IgD-negative memory B cell (primary cell): Measurements from ENCODE around the gene PHOSPHO2. TPM values are rescaled to one million over a fixed set of nuclear protein-coding genes. Genes with fewer than 3 reads are reported as not detected.
"Not testable (repeated sequence)": the region's sequence is repeated elsewhere in the genome, so short reads cannot be mapped to it uniquely, and the experiment has no call there.

Experiments used
- H3K27ac Mint-ChIP-seq, 3 donors: one replicate each; pipeline ENCODE4 v1.8.0; 2020 to 2022; ENCODE audit warnings: mild to moderate bottlenecking in 3 of 3, mixed read lengths in 3 of 3, moderate library complexity in 1 of 3
- H3K27me3 Mint-ChIP-seq: one replicate; pipeline ENCODE4 v1.8.0; 2021; ENCODE audit warnings: mixed read lengths
- H3K36me3 Mint-ChIP-seq: one replicate; pipeline ENCODE4 v1.8.0; 2020; ENCODE audit warnings: mild to moderate bottlenecking, mixed read lengths
- H3K4me1 Mint-ChIP-seq, 3 donors: one replicate each; pipeline ENCODE4 v1.8.0; 2020 to 2022; ENCODE audit warnings: mixed read lengths in 3 of 3, mild to moderate bottlenecking in 1 of 3
- H3K4me3 Mint-ChIP-seq, 4 donors: one replicate each; pipeline ENCODE4 v1.8.0; 2020 to 2022; ENCODE audit warnings: mild to moderate bottlenecking in 4 of 4, mixed read lengths in 4 of 4, moderate library complexity in 3 of 4
- H3K9me3 Mint-ChIP-seq, 3 donors: one replicate each; pipeline ENCODE4 v1.8.0; 2020 to 2021; ENCODE audit warnings: mixed read lengths in 3 of 3, mild to moderate bottlenecking in 1 of 3
- polyA plus RNA-seq: library from polyadenylated mRNA; unstranded; fragments of 300-500 nt; fragmentation: Illumina TruSeq; gene quantifications from one replicate; pipeline ENCODE4 v1.2.3, GENCODE V29; 2021

The PHOSPHO2 gene
- polyA plus RNA-seq, 1 donor from 2014 or later: 3.8 TPM

DNA sequence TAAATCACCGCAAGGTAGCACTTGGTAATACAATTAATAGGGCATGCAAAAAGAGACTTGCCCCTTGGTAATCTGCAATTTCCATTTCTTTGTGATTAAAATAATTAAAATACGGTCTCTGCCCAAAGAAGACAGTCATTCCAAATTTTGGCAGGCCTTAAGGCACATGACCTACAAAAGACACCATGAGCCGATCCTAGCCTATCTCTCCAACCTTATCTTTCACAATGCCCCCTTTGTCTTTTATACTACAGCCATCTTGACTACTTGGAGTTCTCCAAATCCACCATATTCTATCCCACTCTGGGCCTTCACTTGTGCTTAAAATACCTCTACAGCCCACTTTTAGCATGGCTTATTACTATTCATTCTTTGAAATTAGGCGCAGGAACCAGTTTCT lies 23.3 kb upstream of the PHOSPHO2 start:
- Mint-ChIP-seq H3K27me3 (peaks cover 8% of the 10 kb centered on the region), H3K9me3 (no peaks in the 10 kb centered on the region), H3K4me3 (no peak overlapping the region), H3K27ac (no peak overlapping the region), H3K36me3 (peaks cover 5% of the 10 kb centered on the region), H3K4me1 (no peaks in the 10 kb centered on the region)

DNA sequence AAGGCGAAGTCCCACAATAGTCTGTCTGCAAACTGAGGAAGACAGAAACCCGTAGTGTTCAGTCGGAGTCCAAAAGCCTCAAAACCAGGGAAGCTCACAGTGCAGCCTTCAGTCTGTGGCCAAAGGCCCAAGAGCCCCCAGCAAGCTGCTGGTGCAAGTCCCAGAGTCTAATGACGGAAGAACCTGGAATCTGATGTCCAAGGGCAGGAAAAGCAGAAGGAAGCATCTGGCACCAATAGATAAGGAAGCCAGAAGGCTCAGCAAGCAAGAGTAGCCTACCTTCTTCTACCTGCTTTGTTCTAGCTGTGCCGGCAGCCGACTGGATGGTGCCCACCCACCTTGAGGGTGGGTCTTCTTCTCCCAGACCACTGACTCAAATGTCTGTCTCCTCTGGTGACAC lies 21.9 kb upstream of the PHOSPHO2 start:
- Mint-ChIP-seq H3K27me3 (peaks cover 8% of the 10 kb centered on the region), H3K4me1 (no peaks in the 10 kb centered on the region), H3K36me3 (peaks cover 5% of the 10 kb centered on the region), H3K27ac (no peak overlapping the region), H3K9me3 (no peaks in the 10 kb centered on the region), H3K4me3 (no peak overlapping the region)

DNA sequence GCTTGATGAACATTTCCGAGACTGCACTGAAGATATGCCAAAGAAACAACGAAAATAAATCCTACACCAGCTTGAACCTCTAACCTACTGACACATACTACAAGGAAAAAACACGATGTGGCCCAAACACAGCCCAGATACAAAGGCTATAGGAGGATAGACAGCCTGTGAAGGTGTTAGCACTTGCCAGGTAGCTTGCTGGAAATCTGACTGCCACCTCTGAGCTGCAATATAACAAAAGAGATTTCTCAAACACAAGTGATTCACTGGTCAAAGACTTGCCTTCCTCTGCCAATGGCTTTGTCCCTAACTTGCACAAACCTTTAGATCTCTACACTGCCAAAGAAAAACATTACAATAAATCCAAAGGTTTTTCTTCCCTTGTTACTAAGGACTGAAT lies 21.2 kb upstream of the PHOSPHO2 start:
- Mint-ChIP-seq H3K36me3 (peaks cover 5% of the 10 kb centered on the region), H3K4me1 (no peaks in the 10 kb centered on the region), H3K4me3 (no peak overlapping the region), H3K9me3 (no peaks in the 10 kb centered on the region), H3K27me3 (peaks cover 8% of the 10 kb centered on the region), H3K27ac (no peak overlapping the region)

DNA sequence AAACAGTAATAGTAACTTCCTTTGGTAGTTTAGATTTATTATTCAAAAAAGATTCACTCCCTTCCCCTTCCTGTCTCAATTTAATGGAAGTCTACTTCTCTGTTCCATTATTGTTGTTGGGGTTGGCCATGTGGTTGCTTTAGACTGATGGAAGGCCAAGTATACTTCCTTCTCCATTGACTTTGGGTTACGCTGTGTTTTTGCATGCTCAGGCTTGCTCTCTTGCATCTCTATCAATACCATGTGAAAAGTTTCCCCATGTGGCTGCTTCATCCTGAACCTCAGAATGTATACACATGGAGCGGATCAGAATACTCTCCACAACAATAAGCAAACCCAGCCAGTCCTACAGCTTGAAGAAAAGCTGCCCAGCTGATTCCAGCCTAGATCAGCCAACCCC lies 20.3 kb upstream of the PHOSPHO2 start:
- H3K27me3 Mint-ChIP-seq: peaks cover 8% of the 10 kb centered on the region
- H3K4me1 Mint-ChIP-seq: no peaks in the 10 kb centered on the region
- H3K27ac Mint-ChIP-seq: no peak overlapping the region

DNA sequence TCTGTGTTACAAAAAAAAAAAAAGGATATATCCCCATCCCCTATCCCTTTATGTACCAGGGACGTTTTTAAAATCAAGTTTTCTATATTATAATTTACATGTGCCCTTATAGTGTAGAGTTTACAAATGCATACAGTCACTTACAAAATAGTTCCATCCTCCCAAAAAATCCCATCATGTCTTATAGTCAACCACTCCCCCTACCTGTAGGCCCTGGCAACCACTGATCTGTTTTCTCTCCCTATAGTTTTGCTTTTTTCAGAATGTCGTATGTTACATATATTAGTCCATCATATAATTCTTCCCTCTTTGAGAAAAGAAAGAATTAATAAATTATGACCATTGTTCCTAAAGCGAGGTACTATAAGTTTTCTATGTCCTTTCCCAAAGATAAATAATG lies 17.9 kb upstream of the PHOSPHO2 start:
- Mint-ChIP-seq H3K27me3 (peaks cover 6% of the 10 kb centered on the region), H3K4me1 (no peaks in the 10 kb centered on the region), H3K4me3 (no peak overlapping the region), H3K36me3 (no peaks in the 10 kb centered on the region), H3K27ac (no peak overlapping the region), H3K9me3 (peaks cover 2 to 3% (median 3%) of the 10 kb centered on the region in 3 donors)

More for the DNA sequence above, 20.3 kb upstream of the PHOSPHO2 start:
- H3K9me3 Mint-ChIP-seq: no peaks in the 10 kb centered on the region
- no peak overlapping the region for H3K4me3 Mint-ChIP-seq
- H3K36me3 Mint-ChIP-seq: peaks cover 5% of the 10 kb centered on the region

DNA sequence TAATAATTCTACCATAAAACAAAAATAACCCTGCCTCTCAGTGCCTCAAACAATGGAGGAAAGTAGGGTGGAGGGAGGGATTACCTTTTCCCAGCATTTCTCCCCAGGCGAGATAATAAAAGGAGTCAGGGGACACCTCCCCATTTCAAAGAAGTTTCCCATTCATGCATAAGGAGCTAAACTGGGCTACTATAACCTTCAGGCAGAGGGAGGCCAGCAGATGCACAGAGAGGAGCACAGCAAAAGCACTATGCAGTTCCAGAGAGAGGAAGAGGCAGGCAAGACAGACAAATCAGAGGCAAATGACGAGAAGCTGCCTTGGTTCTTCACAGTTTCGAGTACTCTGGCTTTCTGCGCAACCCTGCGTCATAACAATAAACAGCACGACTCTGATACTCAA lies 17.4 kb upstream of the PHOSPHO2 start:
- H3K4me3 Mint-ChIP-seq: no peak overlapping the region
- H3K36me3 Mint-ChIP-seq: no peaks in the 10 kb centered on the region
- H3K27me3 Mint-ChIP-seq: peaks cover 6% of the 10 kb centered on the region
- peaks cover 2 to 3% (median 3%) of the 10 kb centered on the region in 3 donors for H3K9me3 Mint-ChIP-seq
- no peaks in the 10 kb centered on the region for H3K4me1 Mint-ChIP-seq
- no peak overlapping the region for H3K27ac Mint-ChIP-seq

DNA sequence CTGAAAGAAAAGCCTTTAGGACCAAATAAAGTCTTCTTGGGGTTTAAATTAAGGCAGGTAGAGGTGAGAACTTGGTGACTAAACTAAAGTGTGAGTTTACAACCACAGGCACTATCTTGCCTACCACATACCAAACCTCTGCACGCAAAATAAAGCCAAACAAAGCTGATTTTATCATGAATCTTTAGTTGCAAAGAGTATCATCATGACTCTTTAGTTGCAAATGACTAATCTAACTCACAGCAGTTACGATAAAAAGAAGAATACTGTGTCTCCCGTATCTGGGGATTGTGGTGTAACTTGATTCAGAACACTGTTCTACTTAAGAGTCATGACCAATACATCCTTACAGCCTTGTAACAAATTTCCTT lies 11.2 kb upstream of the PHOSPHO2 start:
- Mint-ChIP-seq H3K4me3 (no peak overlapping the region), H3K27me3 (no peaks in the 10 kb centered on the region), H3K9me3 (peaks cover 2 to 8% (median 3%) of the 10 kb centered on the region in 3 donors), H3K27ac (no peak overlapping the region), H3K4me1 (no peaks in the 10 kb centered on the region), H3K36me3 (no peaks in the 10 kb centered on the region)

DNA sequence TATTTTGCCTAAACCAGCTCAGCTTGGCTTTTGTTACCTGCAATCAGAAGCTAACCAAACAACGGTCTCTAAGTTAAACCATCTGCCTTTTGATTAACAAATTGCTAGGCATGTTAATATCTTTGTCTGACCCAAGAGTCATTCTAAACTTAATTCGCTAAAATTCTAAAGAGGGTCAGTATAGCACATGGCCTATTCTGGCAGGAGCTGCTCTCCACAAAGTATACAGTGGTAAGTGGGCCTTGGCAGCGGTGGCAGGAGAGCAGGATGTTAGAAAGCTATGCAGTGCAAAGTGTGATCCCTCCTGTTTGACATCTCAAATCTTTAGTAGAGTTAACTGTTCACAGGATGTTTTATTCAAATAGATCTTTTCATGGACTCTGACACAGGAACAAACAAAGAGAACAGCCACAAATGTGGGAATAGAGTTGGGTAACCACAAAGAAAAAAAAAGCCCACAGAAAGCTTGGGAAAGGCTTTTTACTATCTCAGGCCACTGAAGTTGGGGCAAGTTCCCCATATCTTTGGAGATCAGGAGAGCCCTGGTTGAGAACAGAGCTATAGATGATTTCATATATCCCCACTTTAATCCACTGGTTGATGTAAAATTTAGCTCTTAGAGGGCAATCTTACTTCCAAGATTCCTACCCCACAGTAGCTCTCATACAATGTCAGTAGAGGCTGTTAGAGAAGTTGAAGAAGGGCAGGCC lies 10.7 kb upstream of the PHOSPHO2 start:
- Mint-ChIP-seq H3K4me1 (no peaks in the 10 kb centered on the region), H3K27me3 (no peaks in the 10 kb centered on the region), H3K36me3 (no peaks in the 10 kb centered on the region), H3K4me3 (no peak overlapping the region), H3K9me3 (peaks cover 5 to 11% (median 7%) of the 10 kb centered on the region in 3 donors), H3K27ac (peak overlapping the region in 1 of 3 donors; percentile 26)

DNA sequence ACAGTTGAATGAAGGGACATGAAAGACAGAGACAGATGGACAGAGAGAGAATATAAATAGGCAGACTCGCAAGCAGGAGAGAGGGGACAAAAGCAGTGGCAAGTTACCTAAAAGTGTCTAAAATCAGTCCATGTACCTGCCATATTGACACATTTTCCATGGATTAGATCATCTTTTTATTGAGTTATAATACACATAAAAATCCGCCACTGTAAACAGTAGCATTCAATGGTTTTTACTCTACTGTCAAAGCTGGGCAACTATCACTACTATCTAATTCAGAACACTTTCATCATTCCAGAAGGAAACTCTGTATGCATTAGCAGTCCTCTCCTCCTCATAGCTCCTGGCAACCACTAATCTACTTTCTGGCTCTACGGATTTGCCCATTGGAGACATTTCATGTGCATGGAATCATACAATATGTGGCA lies 10.1 kb upstream of the PHOSPHO2 start:
- Mint-ChIP-seq H3K4me3 (no peak overlapping the region), H3K4me1 (no peaks in the 10 kb centered on the region), H3K9me3 (peaks cover 8 to 14% (median 10%) of the 10 kb centered on the region in 3 donors), H3K27me3 (no peaks in the 10 kb centered on the region), H3K36me3 (no peaks in the 10 kb centered on the region), H3K27ac (no peak overlapping the region)

DNA sequence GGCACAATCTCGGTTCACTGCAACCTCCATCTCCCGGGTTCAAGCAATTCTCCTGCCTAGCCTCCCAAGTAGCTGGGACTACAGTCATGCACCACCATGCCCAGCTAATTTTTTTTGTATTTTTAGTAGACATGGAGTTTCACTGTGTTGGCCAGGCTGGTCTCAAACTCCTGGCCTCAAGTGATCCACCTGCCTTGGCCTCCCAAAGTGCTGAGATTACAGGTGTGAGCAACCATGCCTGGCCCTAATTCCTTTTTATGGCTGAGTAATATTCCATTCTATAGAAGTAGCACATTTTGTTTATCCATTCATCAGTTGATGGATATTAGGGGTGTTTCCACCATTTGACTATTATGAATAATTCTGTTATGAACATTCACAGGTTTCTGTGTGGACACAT lies 9.6 kb upstream of the PHOSPHO2 start:
- H3K4me1 Mint-ChIP-seq, H3K36me3 Mint-ChIP-seq, H3K27ac Mint-ChIP-seq, H3K27me3 Mint-ChIP-seq, H3K4me3 Mint-ChIP-seq: not testable (repeated sequence)
- H3K9me3 Mint-ChIP-seq: peaks cover 8 to 14% (median 13%) of the 10 kb centered on the region in 3 donors

DNA sequence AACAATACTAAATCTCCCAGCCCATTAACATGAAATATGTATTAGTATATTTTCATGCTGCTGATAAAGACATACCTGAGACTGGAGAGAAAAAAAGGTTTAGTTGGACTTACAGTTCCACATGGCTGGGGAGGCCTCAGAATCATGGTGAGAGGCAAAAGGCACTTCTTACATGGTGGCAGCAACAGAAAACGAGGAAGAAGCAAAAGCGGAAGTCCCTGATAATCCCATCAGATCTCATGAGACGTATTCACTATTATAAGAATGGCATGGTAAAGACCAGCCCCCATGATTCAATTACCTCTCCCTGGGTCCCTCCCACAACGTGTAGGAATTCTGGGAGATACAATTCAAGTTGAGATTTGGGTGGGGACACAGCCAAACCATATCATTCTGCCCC lies 7.4 kb upstream of the PHOSPHO2 start:
- peaks cover 9 to 22% (median 21%) of the 10 kb centered on the region in 3 donors for H3K9me3 Mint-ChIP-seq
- not testable (repeated sequence) for H3K4me3 Mint-ChIP-seq, H3K27me3 Mint-ChIP-seq, H3K27ac Mint-ChIP-seq, H3K4me1 Mint-ChIP-seq, H3K36me3 Mint-ChIP-seq

DNA sequence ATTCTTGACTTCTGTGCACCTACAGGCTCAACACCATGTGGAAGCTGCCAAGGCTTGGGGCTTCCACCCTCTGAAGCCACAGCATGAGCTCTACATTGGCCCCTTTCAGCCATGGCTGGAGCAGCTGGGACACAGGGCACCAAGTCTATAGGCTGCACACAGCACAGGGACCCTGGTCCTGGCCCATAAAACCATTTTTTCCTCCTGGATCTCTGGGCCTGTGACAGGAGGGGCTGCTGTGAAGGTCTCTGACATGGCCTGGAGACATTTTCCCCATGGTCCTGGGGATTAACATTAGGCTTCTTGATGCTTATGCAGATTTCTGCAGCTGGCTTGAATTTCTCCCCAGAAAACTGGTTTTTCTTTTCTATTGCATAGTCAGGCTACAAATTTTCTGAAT lies 6.3 kb upstream of the PHOSPHO2 start:
- H3K27ac Mint-ChIP-seq, H3K36me3 Mint-ChIP-seq, H3K27me3 Mint-ChIP-seq, H3K4me1 Mint-ChIP-seq, H3K4me3 Mint-ChIP-seq: not testable (repeated sequence)
- H3K9me3 Mint-ChIP-seq: peaks cover 9 to 22% (median 21%) of the 10 kb centered on the region in 3 donors

DNA sequence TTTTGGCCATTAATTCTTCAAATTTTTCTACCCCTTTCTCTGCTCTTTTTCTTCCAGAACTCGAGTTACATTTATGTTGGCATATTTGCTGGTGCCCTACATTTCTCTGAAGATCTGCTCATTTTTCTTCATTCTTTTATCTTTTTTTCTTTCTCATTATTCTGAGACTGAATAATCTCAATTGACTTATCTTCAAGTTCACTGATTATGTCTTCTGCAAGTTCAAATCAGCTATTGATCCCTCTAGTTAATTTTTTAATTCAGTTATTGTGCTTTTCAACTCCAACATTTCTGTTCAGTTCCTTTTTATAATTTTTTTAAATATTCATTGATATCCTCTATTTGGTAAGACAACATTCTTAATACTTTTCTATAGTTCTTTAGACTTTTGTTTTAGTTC lies 3.3 kb upstream of the PHOSPHO2 start:
- Mint-ChIP-seq H3K4me3 (no peak overlapping the region), H3K4me1 (peaks cover 7 to 18% (median 10%) of the 10 kb centered on the region in 3 donors), H3K36me3 (no peaks in the 10 kb centered on the region), H3K9me3 (peaks cover 9 to 21% (median 20%) of the 10 kb centered on the region in 3 donors), H3K27me3 (peaks cover 9% of the 10 kb centered on the region), H3K27ac (no peak overlapping the region)

DNA sequence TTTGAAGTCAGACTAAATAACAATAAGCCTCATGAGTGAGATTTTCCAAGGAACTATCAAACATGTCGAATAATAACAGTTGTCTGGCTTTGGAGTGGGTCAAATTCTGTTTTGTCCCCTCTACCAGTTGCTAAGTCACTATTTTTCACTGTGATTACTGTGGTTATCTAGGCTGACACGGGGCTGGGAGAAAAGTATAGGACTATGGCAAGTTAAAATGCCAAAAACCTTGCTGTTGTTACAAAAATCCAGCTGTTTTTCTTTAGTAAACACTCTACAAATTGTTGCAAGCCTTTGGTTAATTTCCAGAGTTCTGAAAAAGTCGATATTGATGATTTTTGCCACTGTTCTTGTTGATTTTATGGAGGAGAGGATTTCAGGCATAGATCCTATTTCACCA lies 1.6 kb upstream of the PHOSPHO2 start:
- Mint-ChIP-seq H3K27ac (peak overlapping the region in 1 of 3 donors; percentile 79), H3K4me3 (no peak overlapping the region), H3K27me3 (peaks cover 9% of the 10 kb centered on the region), H3K36me3 (no peaks in the 10 kb centered on the region), H3K4me1 (peaks cover 7 to 18% (median 10%) of the 10 kb centered on the region in 3 donors), H3K9me3 (peaks cover 9 to 21% (median 18%) of the 10 kb centered on the region in 3 donors)

DNA sequence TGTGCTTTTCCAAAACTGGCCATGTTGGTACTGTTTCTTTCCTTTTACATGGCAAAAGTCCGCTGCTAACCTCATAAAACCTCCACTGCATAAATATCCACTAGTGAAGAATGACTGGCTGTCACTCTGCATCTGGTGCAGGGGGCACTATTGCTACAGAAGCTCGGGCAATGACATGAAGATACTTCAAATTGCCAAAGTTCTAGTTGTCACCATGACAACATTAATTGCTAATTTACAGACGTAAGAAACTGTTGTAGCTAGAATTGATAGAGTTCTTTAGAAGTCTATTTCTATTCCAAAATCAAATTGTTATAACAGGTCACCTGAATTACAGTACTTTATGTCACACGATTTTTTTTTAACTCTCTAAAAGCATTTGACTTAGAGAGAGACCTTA lies 909 bp upstream of the PHOSPHO2 start:
- Mint-ChIP-seq H3K9me3 (peaks cover 7 to 19% (median 17%) of the 10 kb centered on the region in 3 donors), H3K27me3 (peaks cover 9% of the 10 kb centered on the region), H3K27ac (peak overlapping the region; percentile 99 to 100 (median 99)), H3K4me3 (peak overlapping the region; percentile 94 to 98 (median 94)), H3K36me3 (no peaks in the 10 kb centered on the region), H3K4me1 (peaks cover 7 to 18% (median 10%) of the 10 kb centered on the region in 3 donors)

DNA sequence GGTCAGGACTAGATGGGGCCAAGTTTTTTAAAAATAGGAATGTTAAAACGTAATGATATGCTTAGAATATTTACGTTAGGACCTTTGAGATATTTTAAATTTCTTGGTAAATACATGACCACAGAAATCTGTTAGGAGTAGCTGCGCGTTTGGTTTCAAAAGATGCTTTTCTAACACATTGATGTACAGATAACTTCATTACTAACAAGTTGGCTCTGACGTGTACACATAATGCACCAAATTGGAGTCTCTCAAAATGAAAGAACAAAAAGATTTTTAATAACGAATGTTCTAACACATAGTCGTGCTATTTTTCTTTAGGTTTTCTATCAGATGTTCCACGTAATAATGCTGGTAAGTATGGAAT lies 608 bp downstream of the PHOSPHO2 start:
- H3K4me1 Mint-ChIP-seq: peaks cover 10 to 18% (median 10%) of the 10 kb centered on the region in 3 donors
- H3K4me3 Mint-ChIP-seq: peak overlapping the region; percentile 94 to 98 (median 94)
- peaks cover 2% of the 10 kb centered on the region for H3K36me3 Mint-ChIP-seq
- H3K27ac Mint-ChIP-seq: peak overlapping the region; percentile 99 to 100 (median 99)
- H3K27me3 Mint-ChIP-seq: peaks cover 9% of the 10 kb centered on the region
- peaks cover 2 to 11% (median 11%) of the 10 kb centered on the region in 3 donors for H3K9me3 Mint-ChIP-seq
